K562 (cell line): ENCODE measurements around the gene CAST. TPM values are rescaled to one million over a fixed set of nuclear protein-coding genes. Genes with fewer than 3 reads are reported as not detected.

Experiments used
- CBFB ChIP-seq: sonication (generic); formaldehyde crosslinking; IDR thresholded peaks from 2 replicates; pipeline ENCODE4 v1.4.0; 2020; ENCODE audit warnings: mild to moderate bottlenecking, missing genetic modification reagents
- CEBPB ChIP-seq: fragments of 450-650 bp; IDR thresholded peaks from 2 replicates; pipeline ENCODE4 v1.6.1; 2016; ENCODE audit warnings: missing genetic modification characterization, missing compliant biosample characterization
- CHD1 ChIP-seq: fragments of 200-600 bp; sonication (generic); IDR thresholded peaks from one replicate; pipeline ENCODE4 v1.6.1; 2012; ENCODE audit warnings: mild to moderate bottlenecking, moderate library complexity, low read length, inconsistent platforms
- GABPB1 ChIP-seq: sonication (generic); formaldehyde crosslinking; IDR thresholded peaks from 2 replicates; pipeline ENCODE4 v1.8.0; 2022; ENCODE audit warnings: mild to moderate bottlenecking, missing genetic modification reagents
- GATAD2A ChIP-seq: fragments of 450-650 bp; IDR thresholded peaks from 2 replicates; pipeline ENCODE4 v1.6.1; 2017
- HDAC2 ChIP-seq: fragments of 450-650 bp; IDR thresholded peaks from 2 replicates; pipeline ENCODE4 v1.6.1; 2016; ENCODE audit warnings: mild to moderate bottlenecking
- HDGF ChIP-seq: fragments of 450-650 bp; IDR thresholded peaks from 2 replicates; pipeline ENCODE4 v1.6.1; 2016
- KDM1A ChIP-seq, 2 experiments: fragments of 450-650 bp; IDR thresholded peaks; 2 replicates each; pipeline ENCODE4 v1.6.1; 2016; ENCODE audit warnings: mild to moderate bottlenecking in 2 of 2
- KHSRP ChIP-seq: fragments of 450-650 bp; IDR thresholded peaks from 2 replicates; pipeline ENCODE4 v1.6.1; 2017
- KLF1 ChIP-seq: fragments of 450-650 bp; IDR thresholded peaks from 2 replicates; pipeline ENCODE4 v1.6.1; 2016; ENCODE audit warnings: missing genetic modification characterization, missing compliant biosample characterization
- KLF13 ChIP-seq: fragments of 450-650 bp; IDR thresholded peaks from 2 replicates; pipeline ENCODE4 v1.6.1; 2016; ENCODE audit warnings: missing genetic modification characterization, low read depth, mild to moderate bottlenecking, missing compliant biosample characterization, moderate library complexity, borderline replicate concordance
- LCOR ChIP-seq: sonication (generic); formaldehyde crosslinking; IDR thresholded peaks from 2 replicates; pipeline ENCODE4 v1.8.0; 2022; ENCODE audit warnings: mild to moderate bottlenecking, missing genetic modification reagents
- LEF1 ChIP-seq: fragments of 450-650 bp; IDR thresholded peaks from 2 replicates; pipeline ENCODE4 v1.6.1; 2016; ENCODE audit warnings: mild to moderate bottlenecking
- MCM3 ChIP-seq: fragments of 450-650 bp; IDR thresholded peaks from 2 replicates; pipeline ENCODE4 v1.6.1; 2016
- NCOR1 ChIP-seq: fragments of 450-650 bp; IDR thresholded peaks from 2 replicates; pipeline ENCODE4 v1.6.1; 2016; ENCODE audit warnings: mild to moderate bottlenecking, moderate library complexity
- NFIC ChIP-seq: fragments of 450-650 bp; IDR thresholded peaks from 2 replicates; pipeline ENCODE4 v1.6.1; 2017; ENCODE audit warnings: mild to moderate bottlenecking, inconsistent platforms
- RAD51 ChIP-seq: fragments of 450-650 bp; IDR thresholded peaks from 2 replicates; pipeline ENCODE4 v1.7.1; 2016; ENCODE audit warnings: low read depth, mild to moderate bottlenecking, borderline replicate concordance
- SIRT6 ChIP-seq: IDR thresholded peaks from one replicate; pipeline ENCODE4 v1.6.1; 2012; ENCODE audit warnings: low read depth, mild to moderate bottlenecking, control low read depth, inconsistent platforms, low read length, moderate library complexity
- SMARCC2 ChIP-seq: fragments of 450-650 bp; IDR thresholded peaks from 2 replicates; pipeline ENCODE4 v1.6.1; 2017; ENCODE audit warnings: antibody characterized with exemption, moderate library complexity, mild to moderate bottlenecking, low read depth
- SRF ChIP-seq, 2 experiments: fragments of 250-450, 450-650 bp in 1 of 2; sonication (Bioruptor Pico) in 1 of 2; sonication (generic) in 1 of 2; formaldehyde crosslinking; IDR thresholded peaks; 2 replicates each; pipeline versions ENCODE4 v1.5.0 to v1.5.1; 2020 to 2022; ENCODE audit warnings: mild to moderate bottlenecking in 1 of 2, missing genetic modification reagents in 1 of 2
- TBP ChIP-seq: optimal IDR thresholded peaks from 2 replicates; pipeline ENCODE3; 2011; ENCODE audit warnings: low read depth, low read length, improper control_type of control experiment
- TEAD1 ChIP-seq, 2 experiments: fragments of 450-650 bp in 1 of 2; sonication (generic) in 1 of 2; formaldehyde crosslinking; IDR thresholded peaks; 2 replicates each; pipeline versions ENCODE4 v1.4.0 to v1.8.0; 2020 to 2022; ENCODE audit warnings: mild to moderate bottlenecking in 2 of 2, missing genetic modification reagents in 1 of 2
- ZNF24 ChIP-seq: fragments of 450-650 bp; IDR thresholded peaks from 2 replicates; pipeline ENCODE4 v1.6.1; 2016
- ZNF347 ChIP-seq: fragments of 450-650 bp; formaldehyde crosslinking; IDR thresholded peaks from 2 replicates; pipeline ENCODE4 v1.4.0; 2020; ENCODE audit warnings: low read depth, mild to moderate bottlenecking, moderate library complexity
- ZNF561 ChIP-seq: fragments of 450-650 bp; formaldehyde crosslinking; conservative IDR thresholded peaks from 2 replicates; pipeline ENCODE4 v1.4.0; 2020; ENCODE audit warnings: mild to moderate bottlenecking, moderate library complexity
- ZNF583 ChIP-seq: fragments of 250-450 bp; sonication (Bioruptor Pico); IDR thresholded peaks from 2 replicates; pipeline ENCODE4 v1.4.0; 2020
- polyA plus RNA-seq, 8 experiments: library from polyadenylated mRNA; depleted of rRNA in 4 of 8; stranded (reverse) in 5 of 8; unstranded in 3 of 8; fragments of >200 nt; fragmentation: Nextera tagmentation in 2 of 8; fragmentation: Illumina TruSeq in 1 of 8; extraction: Ambion mirVana in 2 of 8; extraction: Trizol in 1 of 8; gene quantifications; 2 replicates each; pipeline versions ENCODE4 v1.2.1 to v1.2.3, GENCODE V29; 2011 to 2014; ENCODE audit warnings: inconsistent platforms in 1 of 8, missing spikeins in 1 of 8
- total RNA-seq, 7 experiments: library from RNA; depleted of rRNA in 6 of 7; stranded (reverse); fragments of >200 nt in 6 of 7; fragmentation: Illumina TruSeq in 2 of 7; extraction: Trizol in 2 of 7; gene quantifications; 2 replicates each; pipeline versions ENCODE4 v1.2.1 to v1.2.3, GENCODE V29; 2011 to 2021; ENCODE audit warnings: low replicate concordance in 1 of 7
- TF ChIP-seq, protein P1 (sequence below): fragments of 450-650 bp; conservative IDR thresholded peaks from 2 replicates; pipeline ENCODE4 v1.6.1; 2016; ENCODE audit warnings: missing genetic modification characterization, low read depth, mild to moderate bottlenecking, control low read depth, missing compliant biosample characterization
- TF ChIP-seq, protein P2 (sequence below): sonication (generic); formaldehyde crosslinking; IDR thresholded peaks from 2 replicates; pipeline ENCODE4 v1.8.0; 2023; ENCODE audit warnings: mild to moderate bottlenecking, missing genetic modification reagents
- TF ChIP-seq, protein P3 (sequence below): IDR thresholded peaks from 2 replicates; pipeline ENCODE4 v1.6.1; 2011; ENCODE audit warnings: borderline replicate concordance, low read depth, mild to moderate bottlenecking, moderate library complexity, low read length; ENCODE audit not compliant: insufficient read depth, poor library complexity, severe bottlenecking

CAST gene
- total and polyA plus RNA-seq, 9 of the 15 experiments (the other 6 are each of a cell fraction or from before 2014, with no cell fraction given), result 55.5 to 136 (median 86.1) TPM

DNA sequence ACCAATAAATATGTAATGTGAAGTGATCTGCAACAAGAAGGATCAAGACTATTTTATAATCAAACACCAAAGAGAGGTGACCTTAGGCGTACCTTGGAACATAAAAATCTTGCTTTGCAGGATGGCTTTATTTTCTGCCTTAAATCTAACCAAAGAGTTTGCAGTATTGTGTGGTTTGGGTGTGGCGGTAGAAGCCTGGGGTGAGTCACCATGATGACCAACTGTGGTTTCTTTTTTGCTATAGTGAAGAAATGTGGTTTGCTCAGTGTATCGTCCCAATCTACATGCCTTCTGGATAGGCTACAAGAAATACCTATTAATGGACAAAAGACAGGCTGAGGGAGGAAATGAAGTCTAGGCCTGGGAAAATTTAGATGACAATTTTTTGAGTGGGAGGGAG lies 5.1 kb upstream of the CAST start (continued):
- TF ChIP-seq LEF1 (no peak), CBFB (CRISPR knock-in tag) (no peak), LCOR (CRISPR knock-in tag) (peak; percentile 54; the same call in 1 of the 2 replicates), SRF (CRISPR knock-in tag; IDR thresholded peaks at IDR 0.05) (no peak), ZNF24 (no peak), GABPB1 (CRISPR knock-in tag) (no peak), KLF1 (tag) (0 out of 2 replicates have a peak, but pooled peaks have one; percentile 57), CHD1 (no peak), TBP (no peak), HDAC2 (peak; percentile 40; the same call in 1 of the 2 replicates), KDM1A (IDR thresholded peaks at IDR 0.05) (peak; percentile 77 to 82), HDGF (no peak), RAD51 (no peak), KLF13 (tag) (no peak), KHSRP (no peak), GATAD2A (no peak), TEAD1 (CRISPR knock-in tag; IDR thresholded peaks at IDR 0.05) (0 out of 4 replicates have a peak, but pooled peaks of 1 of the 2 experiments have one; percentile 25), NFIC (no peak), MCM3 (no peak), ZNF561 (no peak), CEBPB (tag) (no peak), NCOR1 (0 out of 2 replicates have a peak, but pooled peaks have one; percentile 7), ZNF583 (CRISPR knock-in tag) (no peak), SMARCC2 (0 out of 2 replicates have a peak, but pooled peaks have one; percentile 47), SIRT6 (no peak), ZNF347 (CRISPR knock-in tag) (no peak)
- TF ChIP-seq, protein P1, sequence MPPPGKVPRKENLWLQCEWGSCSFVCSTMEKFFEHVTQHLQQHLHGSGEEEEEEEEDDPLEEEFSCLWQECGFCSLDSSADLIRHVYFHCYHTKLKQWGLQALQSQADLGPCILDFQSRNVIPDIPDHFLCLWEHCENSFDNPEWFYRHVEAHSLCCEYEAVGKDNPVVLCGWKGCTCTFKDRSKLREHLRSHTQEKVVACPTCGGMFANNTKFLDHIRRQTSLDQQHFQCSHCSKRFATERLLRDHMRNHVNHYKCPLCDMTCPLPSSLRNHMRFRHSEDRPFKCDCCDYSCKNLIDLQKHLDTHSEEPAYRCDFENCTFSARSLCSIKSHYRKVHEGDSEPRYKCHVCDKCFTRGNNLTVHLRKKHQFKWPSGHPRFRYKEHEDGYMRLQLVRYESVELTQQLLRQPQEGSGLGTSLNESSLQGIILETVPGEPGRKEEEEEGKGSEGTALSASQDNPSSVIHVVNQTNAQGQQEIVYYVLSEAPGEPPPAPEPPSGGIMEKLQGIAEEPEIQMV, result no peak
- TF ChIP-seq, protein P2, sequence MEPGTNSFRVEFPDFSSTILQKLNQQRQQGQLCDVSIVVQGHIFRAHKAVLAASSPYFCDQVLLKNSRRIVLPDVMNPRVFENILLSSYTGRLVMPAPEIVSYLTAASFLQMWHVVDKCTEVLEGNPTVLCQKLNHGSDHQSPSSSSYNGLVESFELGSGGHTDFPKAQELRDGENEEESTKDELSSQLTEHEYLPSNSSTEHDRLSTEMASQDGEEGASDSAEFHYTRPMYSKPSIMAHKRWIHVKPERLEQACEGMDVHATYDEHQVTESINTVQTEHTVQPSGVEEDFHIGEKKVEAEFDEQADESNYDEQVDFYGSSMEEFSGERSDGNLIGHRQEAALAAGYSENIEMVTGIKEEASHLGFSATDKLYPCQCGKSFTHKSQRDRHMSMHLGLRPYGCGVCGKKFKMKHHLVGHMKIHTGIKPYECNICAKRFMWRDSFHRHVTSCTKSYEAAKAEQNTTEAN, result no peak
- TF ChIP-seq, protein P3, sequence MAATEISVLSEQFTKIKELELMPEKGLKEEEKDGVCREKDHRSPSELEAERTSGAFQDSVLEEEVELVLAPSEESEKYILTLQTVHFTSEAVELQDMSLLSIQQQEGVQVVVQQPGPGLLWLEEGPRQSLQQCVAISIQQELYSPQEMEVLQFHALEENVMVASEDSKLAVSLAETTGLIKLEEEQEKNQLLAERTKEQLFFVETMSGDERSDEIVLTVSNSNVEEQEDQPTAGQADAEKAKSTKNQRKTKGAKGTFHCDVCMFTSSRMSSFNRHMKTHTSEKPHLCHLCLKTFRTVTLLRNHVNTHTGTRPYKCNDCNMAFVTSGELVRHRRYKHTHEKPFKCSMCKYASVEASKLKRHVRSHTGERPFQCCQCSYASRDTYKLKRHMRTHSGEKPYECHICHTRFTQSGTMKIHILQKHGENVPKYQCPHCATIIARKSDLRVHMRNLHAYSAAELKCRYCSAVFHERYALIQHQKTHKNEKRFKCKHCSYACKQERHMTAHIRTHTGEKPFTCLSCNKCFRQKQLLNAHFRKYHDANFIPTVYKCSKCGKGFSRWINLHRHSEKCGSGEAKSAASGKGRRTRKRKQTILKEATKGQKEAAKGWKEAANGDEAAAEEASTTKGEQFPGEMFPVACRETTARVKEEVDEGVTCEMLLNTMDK, result no peak
